Measurements from ENCODE around the gene ABCB4.
"Not testable (repeated sequence)": the region's sequence is repeated elsewhere in the genome, so short reads cannot be mapped to it uniquely, and the experiment has no call there.

ABCB4 gene

DNA sequence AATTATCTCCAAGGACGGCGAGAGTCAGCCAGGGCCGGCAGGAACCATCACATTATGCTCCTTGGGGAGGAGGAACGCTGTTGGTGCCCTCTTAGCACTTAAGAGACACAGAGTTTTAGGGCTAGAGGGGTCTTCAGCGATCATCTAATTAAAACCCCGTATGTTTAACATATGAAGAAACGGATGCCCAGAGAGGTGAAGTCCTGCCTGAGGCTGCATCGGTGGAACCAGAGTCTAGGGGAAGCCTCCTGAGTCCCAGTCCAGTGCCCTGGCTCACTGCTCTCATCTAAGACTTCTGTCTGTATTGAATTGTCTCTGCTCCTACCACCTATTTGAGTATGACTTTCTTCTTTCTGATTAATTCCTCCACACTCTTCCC lies 688 bp upstream of the ABCB4 start:
- DNase-seq (ENCODE audit: low spot score) = no peak

GRCh38 chr7:87474533-87475358 lies 734 bp downstream of the ABCB4 start:
- no peak for DNase-seq (ENCODE audit: low spot score)

DNA sequence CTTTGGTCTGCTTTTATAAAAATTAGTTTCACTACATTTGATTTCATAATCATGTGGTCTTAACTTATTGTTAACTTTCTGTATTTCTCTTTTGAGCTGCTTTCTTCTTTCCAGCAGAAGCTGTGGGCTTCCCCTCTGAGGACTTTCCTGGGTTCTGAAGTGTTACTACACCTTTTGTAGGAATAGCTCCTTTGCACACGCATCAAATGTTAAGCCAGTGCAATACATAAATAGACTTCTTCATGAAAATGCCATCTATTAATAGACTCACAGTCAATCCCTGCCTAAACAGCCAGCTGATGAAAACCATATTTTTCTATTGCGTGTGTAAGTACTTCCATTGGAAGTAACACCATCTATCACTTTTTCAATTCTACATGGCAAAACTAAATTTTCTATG lies 1.5 kb downstream of the ABCB4 start:
- DNase-seq (ENCODE audit: low spot score) = no peak

DNA sequence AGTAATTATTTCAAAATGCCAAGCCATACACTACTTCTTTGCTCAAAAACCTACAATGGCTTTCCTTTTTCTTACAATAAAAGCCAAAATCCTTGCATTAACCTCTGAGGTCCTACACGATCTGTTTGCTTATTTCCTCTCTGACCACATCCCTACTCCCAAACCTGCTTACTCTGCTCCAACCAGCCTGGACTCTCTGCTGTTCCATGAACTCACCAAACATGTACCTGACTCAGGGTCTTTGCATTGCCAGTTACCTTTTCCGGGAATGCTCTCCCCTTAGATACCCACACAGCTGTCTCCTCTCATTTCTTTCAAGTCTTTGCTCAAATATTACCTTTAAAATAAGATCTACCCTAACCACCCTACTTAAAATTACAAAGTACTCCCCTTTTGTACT lies 2.3 kb downstream of the ABCB4 start:
- no peak for DNase-seq (ENCODE audit: low spot score)

DNA sequence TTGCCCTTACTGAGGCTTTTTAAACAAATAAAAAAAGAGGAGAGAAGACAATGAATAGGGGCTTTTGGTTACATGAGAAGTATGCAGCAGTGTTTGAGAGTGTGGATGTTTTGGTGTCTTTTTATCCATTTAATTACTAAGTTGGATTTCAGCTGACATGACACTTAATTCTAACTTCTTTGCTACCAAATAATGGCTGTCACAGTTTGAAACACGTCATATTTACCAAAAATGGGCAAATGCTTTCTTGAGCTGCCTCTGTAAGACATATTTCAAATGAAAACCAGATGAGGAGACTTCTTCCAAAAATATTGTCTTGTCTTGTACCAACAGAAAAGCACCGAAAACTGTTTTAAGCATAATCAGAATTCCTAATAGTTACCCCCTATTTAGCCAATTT lies 4.0 kb downstream of the ABCB4 start:
- no peak for DNase-seq (ENCODE audit: low spot score)

GRCh38 chr7:87469204-87469603 lies 6.3 kb downstream of the ABCB4 start:
- DNase-seq (ENCODE audit: low spot score) = not testable (repeated sequence)

DNA sequence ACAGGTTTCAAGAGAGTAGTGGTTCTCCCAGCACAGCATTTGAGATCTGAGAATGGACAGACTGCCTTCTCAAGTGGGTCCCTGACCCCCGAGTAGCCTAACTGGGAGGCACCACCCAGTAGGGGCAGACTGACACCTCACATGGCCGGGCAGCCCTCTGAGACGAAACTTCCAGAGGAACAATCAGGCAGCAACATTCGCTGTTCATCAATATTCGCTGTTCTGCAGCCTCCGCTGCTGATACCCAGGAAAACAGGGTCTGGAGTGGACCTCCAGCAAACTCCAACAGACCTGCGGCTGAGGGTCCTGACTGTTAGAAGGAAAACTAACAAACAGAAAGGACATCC lies 10.0 kb downstream of the ABCB4 start:
- DNase-seq (ENCODE audit: low spot score) = not testable (repeated sequence)

- DNase-seq (ENCODE audit: low spot score) = not testable (repeated sequence)
These were observed 10.5 kb downstream of the ABCB4 start for GRCh38 chr7:87464830-87465533.

GRCh38 chr7:87463982-87464381 lies 11.5 kb downstream of the ABCB4 start:
- DNase-seq (ENCODE audit: low spot score) = peak; percentile 35

DNA sequence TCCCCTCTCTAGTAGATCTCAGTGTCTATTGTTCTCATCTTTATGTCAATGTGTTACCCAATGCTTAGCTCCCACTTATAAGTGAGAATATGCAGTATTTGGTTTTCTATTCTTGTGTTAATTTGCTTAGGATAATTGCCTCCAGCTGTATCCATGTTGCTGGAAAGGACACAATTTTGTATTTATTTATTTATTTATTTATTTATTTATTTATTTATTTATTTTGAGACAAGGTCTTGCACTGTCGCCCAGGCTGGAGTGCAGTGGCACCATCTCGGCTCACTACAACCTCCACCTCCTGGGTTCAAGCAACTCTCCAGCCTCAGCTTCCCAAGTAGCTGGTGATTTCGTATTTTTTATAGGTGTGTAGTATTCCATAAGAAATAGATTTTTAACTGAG lies 15.0 kb downstream of the ABCB4 start:
- DNase-seq (ENCODE audit: low spot score) = not testable (repeated sequence)

DNA sequence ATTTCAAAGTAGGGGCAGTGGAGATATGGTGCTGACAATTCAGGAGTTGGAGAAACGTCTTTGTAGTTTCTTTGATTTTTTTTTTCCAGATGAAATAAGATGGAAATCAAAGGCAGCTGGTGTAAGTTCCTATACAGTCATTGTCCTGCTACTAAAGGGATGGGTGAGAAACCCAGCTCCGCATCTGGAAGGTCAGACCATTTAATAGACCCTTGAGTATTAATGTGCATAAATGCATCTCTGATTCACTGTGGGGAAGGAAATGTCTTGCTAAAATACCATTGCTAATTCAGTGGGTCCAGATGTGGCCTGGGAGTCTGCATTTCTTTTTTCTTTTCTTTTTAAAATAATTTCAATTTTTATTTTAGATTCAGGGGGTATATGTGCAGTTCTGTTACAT lies 15.5 kb downstream of the ABCB4 start:
- DNase-seq (ENCODE audit: low spot score) = no peak

DNA sequence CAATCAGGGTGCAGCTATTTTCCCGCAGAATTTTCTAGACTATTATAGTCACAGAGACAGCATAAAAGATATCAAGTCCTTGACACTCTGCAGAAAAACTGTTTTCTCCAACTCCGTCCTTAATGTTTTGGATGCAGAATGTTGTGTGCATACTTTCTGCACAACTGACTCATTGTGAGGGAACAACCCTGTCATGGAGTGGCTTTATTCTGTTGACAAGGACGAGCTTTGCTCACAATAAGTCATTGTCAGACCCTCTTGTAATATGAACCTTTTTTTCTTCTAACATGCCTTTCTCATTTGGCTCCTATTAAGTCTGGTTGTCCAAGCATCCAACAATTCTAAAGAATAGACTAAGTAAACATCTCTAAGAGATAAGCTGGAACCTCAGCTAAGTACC lies 17.3 kb downstream of the ABCB4 start:
- no peak for DNase-seq (ENCODE audit: low spot score)

DNA sequence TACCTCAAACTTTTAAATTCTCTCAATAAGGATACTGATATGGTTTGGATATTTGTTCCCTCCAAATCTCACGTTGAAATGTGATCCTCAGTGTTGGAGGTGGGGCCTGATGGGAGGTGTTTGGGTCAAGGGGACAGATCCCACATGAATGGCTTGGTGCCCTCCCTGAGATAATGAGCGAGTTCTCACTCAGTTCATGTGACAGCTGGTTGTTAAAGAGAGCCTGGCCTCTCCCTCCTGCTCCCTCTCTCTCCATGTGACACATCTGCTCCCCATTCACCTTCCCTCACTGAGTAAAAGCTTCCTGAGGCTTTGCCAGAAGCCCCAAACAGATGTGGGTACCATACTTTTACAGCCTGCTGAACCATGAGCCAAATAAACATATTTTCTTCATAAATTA lies 19.2 kb downstream of the ABCB4 start:
- no peak for DNase-seq (ENCODE audit: low spot score)

GRCh38 chr7:87452279-87452678 lies 23.2 kb downstream of the ABCB4 start:
- DNase-seq (ENCODE audit: low spot score) = no peak

- no peak for DNase-seq (ENCODE audit: low spot score)
These were observed 24.3 kb downstream of the ABCB4 start for GRCh38 chr7:87451187-87451586.

DNA sequence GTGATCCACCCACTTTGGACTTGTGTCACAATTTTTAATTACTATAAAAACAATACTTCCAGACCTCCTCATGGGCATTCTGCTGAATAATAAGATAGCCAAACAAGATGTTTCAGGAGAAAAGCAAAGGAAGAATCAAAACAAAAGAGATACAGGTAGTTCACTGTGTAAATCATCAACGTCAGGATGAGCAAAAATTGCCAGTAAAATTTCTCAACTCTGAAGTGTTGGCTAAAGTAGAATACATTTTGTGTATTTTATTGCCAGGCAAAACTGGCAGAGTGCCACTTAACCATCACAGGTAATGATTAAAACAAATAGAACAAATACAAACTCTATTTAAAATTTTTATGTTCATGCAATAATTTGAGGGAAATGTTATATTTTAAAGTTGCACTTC lies 24.8 kb downstream of the ABCB4 start:
- DNase-seq (ENCODE audit: low spot score) = no peak

DNA sequence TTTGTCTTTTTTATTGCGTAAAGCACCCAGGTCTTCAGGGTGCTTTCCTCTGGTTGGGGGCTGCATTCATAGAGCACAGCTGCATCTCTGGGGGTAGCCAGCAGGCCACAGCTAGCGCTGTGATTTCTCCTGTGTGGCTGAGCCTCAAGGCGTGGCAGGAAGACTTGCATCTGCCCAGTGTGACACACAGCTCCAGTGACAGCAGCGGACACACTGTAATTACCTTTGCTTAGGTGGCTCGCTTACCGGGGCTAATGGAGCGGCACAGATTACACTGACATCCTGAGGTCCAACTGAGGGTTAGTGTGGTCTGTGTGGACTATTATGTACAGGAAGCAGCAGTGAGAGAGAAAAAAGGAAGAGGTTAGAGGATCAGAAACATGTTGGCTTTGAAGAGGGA lies 27.1 kb downstream of the ABCB4 start:
- no peak for DNase-seq (ENCODE audit: low spot score)

- DNase-seq (ENCODE audit: low spot score) = no peak
These were observed 28.3 kb downstream of the ABCB4 start for GRCh38 chr7:87447116-87447635.

DNA sequence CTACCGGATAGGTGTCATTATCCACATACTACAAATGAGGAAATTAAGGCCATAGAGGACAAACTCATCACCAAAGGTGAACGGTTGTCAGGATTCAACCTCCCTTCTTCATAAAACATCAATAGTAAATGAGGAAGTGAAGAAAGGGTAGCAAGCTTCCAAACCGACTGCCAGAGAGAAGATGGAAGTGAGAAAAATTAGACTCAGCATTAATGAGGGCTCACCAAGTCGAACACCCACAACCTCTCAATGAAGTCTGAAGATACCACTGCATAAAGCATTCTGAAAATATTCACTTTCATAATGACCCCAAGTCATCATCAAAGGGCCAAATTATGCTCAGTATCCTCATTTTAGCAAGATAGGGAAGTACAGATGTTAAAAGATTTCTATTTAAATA lies 29.6 kb downstream of the ABCB4 start:
- DNase-seq (ENCODE audit: low spot score) = no peak

- no peak for DNase-seq (ENCODE audit: low spot score)
These were observed 39.9 kb downstream of the ABCB4 start for GRCh38 chr7:87435546-87435945.

DNA sequence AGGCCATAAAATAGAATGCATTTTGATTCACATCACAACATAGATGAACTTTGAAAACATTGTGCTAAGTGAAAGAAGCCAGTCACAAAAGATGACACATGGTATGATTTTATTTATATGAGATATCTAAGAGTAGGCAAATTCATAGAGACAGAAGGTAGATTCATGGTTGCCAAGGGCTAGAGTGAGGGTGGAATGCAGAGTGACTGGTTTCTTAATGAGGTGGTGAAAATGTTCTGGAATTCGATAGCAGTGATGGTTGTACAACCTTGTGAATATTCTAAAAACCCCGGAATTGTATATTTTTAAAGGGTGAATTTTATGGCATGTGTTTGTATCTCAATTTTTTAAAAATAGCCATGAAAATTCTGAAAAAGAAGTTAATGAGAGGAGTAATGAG lies 42.9 kb downstream of the ABCB4 start:
- DNase-seq (ENCODE audit: low spot score) = no peak

GRCh38 chr7:87427288-87427687 lies 48.2 kb downstream of the ABCB4 start:
- DNase-seq (ENCODE audit: low spot score) = no peak

GRCh38 chr7:87426160-87426559 lies 49.3 kb downstream of the ABCB4 start:
- no peak for DNase-seq (ENCODE audit: low spot score)

- no peak for DNase-seq (ENCODE audit: low spot score)
These were observed 51.4 kb downstream of the ABCB4 start for GRCh38 chr7:87424075-87424474.

Measured in HuH-7.5 (cell line).